ENCODE results near the gene SLC44A1.
A peak's percentile ranks its signal among the peaks of the same experiment; 100 is the strongest.

SLC44A1 gene

DNA sequence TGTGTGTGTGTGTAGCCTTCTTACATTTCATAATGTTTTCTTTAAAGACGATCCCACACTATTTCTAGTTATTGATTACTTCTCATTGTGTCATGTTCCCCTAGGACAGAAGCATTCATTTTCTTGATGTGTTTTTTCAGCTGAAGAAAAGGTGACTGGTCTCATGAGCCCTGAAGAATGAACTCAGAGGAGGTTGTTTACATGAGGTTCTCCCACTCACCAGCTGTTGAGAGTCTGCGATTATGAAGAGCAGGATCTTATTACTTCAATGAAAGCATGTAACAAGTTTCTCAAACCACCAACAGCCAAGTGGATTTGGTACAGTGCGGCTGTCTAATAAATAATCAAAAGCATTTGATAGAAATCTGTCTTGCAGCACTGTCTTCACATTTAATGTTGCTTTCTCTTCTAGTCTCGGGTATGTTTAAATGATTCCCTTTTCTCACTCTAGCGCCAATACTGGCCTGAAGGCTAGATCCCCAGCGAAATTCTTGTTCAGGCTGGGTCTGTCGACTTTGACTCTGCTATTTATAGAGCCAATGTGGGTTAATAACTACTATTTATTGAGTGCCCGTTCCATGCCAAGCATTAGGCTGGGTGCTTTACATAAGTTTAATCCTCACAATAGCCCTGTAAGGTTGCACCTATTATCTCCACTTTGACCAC, 193.8 kb downstream of the SLC44A1 start:
- DNase-seq = no peak

DNA sequence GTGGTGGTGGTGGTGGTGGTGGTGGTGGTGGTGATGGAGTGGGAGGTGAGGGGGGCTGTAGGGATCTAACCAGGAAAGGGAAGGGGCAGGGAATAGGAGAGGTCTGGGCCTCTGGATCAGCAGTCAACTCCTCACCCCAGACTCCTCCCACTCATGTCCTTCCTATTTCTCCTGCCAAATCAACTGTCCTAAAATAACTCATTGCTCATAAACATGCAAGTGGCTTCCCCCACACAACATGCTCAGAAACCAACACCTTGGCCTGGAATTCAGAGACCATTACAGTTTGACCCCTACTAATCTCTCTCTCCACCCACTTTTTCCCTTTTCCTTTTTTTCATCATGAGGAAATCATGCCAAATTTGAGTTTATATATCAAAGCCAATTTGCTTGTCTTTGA, 195.0 kb downstream of the SLC44A1 start:
- DNase-seq = no peak

DNA sequence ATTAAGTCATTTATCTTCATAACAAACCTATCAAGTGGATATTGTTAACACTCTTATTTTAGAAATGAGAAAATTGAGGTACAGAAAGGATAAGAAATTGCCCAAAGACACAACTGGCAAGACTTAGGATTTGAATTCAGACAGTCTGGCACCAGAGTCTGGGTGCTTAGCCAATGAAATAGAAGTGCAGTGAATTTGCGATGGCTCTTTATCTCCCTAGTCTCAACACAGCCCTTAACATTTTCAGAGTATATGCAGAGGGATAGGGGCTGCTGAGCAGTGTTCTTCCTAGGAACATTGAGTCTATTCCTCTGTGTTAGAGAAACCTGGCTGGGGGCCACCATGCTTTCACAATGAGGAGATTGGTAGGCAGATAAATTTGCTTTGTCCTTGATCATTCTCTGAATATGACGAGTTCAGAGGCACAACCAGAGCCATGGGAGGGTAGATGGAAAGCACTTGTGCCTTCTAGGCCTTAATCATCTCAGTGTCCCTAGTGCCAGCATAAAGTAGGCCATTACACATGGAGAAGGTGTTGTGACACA, 197.2 kb downstream of the SLC44A1 start:
- no peak for DNase-seq

DNA sequence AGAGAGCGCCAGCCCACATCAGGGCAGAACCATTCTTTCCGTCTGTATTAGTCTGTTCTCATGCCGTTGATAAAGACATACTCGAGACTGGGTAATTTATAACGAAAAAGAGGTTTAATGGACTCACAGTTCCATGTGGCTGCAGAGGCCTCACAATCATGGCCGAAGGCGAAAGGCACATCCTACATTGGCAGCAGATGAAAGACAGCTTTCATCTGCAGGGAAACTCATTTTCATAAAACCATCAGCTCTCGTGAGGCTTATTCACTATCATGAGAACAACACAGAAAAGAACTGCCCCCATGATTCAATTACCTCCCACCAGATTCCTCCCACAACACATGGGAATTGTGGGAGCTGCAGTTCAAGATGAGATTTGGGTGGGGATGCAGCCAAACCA, 198.7 kb downstream of the SLC44A1 start:
- no peak for DNase-seq

DNA sequence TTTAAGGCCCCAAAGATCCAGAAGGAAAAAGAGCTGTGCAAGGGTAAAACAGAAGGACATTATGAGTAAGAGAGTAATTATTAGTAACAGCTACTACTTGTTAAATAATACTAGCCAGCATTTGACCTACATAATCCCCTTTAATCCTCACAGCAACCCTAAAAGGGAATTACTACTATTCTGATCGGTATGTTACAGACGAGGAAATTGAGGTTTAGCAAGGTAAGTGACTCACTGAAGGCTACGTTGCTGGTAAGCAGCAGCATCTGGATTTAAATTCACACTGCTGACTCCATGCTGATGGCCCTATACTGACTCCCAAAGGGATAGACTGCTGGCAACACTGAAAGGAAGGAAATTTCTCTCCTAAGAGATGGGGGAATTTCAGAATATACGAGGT, 199.7 kb downstream of the SLC44A1 start:
- DNase-seq = no peak

DNA sequence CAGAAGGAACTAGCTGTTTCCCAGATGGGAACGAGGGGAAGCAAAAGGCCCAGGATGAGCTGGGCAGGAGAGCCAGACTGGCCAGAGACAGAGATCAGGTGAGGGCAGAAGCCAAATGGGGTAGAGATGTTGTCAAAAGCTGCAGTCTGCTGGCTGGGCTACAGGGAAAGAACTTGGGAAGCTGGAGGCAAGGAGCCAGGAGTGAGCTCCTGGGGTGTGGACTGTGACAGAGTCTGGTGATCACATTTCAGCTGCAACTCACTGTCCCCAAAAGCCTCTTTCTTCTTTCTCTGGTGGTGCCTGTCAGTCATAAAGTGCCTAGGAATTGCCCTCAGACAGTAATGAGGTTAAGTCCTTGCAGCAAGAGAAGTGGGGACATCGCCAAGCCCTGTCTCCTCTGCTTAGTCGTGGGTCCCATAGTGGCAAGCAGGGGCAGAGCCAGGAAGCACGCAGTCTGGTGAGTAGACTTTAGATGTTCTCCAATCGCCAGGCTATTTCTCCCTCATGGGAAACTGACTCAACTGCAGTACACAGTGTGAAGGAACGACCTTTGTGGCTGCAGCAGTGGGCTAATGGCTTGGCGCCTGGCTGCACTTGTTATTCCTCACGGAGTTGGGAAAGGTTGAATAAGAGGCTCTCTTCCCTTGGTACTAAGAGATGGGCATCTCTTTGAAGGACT, 200.9 kb downstream of the SLC44A1 start:
- DNase-seq = peak; percentile 28

DNA sequence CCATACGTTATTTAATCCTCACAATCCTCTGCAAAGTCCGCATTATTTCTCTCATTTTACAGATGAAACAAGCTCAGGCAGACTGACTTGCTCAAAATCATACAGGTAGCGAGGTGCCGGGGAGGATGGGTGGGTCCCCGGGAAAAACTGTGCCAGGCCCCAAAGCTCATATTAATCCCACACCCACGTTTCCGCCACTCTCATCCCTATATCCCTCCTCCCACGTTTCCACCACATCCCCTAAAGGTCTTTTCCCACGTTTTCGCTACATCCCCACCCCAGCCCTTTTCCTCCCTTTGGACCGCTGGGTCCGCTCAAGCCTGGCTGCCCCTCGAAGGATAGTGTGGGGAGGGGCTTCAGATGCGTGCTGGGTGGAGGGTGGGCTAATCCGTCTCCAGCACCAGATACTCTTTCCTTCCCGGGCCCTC, 202.9 kb downstream of the SLC44A1 start:
- DNase-seq = no peak

DNA sequence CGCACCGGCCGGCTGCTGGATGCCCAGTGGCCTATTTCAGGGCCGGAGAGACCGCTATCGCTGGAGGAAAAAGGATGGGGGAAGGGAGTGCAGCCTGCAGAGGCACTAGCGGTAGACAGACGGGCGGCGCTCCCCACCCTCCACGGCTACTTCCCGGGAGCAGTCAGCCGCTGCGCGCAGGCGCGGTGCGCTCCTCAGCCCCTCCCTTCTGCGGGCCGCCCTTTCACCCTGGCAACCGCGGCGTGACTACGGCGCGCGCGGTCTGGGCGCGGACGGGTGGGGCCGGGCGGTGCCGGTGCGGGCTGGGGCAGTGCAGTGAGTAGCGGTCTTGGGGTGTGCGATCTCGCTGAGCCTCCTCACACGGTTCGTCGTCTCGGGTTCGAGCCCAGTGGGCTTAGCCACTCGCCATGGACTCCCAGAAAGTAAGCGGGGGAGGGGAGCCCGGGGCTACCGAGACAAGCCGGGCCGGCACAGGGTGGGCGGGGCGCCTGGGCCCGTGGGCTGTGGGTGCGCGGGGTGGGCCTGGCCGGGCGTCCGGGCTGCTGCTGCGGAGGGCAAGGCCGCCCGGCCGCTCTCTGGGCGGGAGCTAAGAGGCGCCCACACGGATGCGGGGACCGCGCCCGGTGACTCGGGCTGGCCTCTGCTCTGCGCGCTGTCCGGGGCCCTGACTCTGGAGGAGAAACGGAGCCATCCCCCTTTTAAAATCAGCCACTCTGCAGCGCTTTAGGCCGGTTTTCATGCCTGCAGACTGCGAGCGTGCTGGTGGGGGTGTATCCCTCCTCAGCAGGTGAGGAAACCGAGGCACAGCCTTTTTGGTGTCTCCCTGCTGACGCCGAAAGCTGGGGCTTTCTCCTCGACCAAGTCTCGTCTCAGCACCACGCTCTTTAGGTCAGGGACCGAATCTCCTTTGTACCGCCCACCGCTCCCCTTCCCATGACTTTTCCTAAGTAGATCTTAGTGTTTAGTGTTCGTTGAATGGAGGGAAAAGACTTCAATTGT, 203.7 kb downstream of the SLC44A1 start, which contains the start of gene FSD1L:
TSS of gene FSD1L (plus strand) at position 221 of the 999 bp plus-strand sequence. CDS start at position 408, 187 bp downstream.
- peak; percentile 94 for DNase-seq

DNA sequence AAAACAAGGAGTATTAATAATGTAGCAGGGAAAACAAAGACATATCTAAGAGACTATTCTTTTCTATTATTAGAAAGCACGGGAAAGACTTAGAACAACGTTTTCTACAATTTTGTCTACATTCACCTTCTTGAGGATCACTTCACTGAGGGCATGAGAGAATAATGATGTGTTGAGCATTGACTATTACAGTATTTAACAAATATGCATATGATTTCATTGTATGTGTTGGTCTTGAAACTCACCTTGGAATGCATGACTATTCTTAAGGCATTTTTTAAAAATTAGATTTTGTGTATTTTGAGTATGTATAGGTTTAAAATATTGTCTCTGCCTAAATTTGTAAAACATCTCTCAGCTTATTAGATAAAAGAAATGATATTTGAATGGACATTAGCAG, 204.6 kb downstream of the SLC44A1 start:
- no peak for DNase-seq

DNA sequence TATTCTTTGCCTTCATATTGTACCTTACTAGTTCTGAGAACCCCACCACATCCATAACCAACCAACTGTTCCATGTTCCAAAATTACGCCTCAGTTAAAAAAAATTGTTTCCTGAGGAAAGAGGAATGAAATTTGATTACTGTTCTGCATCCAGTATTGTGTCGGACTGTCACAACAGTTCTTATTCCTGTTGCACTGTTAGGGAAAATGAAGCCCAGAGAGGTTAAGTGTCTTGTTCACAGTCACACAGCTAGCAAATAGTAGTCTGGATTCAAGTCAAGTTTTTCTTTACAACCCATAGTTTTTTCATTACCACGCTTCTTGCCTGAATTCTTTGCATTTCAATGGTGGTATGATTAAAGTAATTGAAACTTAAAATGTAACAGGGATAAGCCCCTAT, 207.7 kb downstream of the SLC44A1 start:
- no peak for DNase-seq

DNA sequence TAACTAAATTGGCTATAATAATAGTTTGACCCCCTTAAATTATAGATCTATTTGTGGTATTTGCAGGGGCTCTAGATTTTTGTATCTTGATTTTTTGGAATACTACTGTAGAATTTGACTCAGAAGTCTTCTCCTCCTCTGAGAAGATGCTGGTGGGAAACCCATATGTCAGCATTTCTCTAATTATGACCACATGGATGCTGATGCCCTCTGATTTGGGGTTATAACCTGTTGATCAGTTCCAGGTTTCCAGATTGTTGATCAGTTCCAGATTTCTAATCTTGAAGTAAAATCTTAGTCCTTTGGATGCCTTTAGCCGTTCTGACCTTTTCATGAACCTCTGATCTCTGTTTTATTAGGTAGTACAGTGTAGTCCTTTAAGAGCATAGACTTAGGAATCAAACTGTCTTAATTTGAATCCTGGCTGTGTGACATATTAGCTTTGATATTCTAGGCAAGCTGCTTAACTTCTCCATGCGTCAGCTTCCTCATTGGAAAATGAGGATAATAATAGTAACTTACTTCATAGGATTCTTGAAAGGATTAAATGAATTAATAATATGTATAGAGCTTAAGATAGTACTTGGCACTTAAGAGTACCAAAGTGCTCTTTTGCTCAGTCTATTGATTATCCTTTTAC, 211.5 kb downstream of the SLC44A1 start:
- no peak for DNase-seq

DNA sequence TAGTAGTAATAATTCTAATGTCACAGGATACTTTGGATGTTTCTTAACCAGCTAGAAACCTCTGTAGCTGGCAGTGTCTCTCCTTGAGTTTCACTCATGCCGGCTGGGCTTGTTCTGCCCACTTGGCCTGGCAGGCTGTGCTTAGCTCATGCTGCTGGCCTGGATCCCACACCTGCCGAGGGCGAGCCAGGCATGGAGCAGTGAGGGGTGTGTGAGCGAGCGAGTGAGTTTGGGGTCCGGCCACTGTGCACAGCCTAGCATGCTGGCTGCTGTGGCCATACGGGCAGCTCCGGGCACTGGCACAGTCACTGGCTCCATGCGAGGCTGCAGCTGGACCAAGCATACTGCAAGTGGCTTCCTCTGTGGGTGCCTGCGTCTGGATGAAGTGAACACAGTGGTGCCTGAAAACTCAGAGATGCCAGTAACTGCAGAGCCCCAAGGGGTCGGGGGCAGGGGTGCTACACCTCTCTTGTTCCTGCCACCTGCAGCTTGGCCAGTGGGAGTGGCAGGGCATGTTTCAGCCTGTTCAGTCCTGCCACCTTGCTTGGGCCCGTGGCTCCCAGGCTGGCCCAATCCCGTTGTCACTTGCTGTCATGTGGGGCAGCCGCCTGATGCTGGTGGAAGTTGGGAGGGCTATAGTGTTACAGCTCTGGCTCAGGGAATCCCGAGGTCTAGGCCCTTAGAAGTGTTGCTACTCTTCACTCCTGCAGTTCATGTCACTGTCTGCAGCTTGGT, 213.3 kb downstream of the SLC44A1 start:
- peak; percentile 43 for DNase-seq

DNA sequence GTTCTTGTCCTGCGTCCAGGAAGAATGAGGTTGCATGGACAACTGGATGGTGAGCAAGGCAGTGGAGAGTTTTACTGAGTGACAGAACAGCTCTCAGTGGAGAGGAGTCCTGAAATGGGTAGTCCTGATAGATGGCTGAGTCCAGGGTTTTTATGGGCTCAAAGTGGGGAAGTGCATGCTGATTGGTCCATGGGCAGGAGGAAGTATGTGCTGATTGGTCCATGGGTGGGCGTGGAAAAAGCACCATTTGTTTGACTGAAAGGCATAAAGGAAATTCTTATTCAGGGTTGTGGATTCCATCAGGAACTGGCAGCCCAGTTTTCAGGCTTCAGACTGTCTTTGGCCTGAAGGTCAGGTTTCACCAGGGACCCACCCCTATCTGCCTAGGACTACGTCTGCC, 214.0 kb downstream of the SLC44A1 start:
- no peak for DNase-seq

DNA sequence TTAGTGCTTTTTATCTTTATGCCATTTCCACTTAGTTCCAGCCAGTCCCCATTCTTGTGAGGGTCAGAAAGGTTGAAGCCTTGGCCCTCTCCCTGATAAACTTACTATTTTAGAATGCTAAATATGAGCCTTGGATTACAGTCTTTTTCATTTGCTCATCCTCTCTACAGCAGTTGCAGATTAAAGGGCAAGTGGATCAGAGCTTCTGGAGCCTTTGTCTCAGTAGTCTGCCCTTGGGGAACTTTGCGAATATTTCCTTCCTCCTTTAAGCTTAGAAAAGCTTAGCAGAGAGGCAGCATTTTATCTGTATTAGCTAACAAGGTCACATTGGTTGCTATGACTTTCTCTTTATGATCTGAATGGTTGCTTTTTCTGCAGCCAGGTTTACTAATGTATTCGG, 214.9 kb downstream of the SLC44A1 start:
- DNase-seq = no peak

DNA sequence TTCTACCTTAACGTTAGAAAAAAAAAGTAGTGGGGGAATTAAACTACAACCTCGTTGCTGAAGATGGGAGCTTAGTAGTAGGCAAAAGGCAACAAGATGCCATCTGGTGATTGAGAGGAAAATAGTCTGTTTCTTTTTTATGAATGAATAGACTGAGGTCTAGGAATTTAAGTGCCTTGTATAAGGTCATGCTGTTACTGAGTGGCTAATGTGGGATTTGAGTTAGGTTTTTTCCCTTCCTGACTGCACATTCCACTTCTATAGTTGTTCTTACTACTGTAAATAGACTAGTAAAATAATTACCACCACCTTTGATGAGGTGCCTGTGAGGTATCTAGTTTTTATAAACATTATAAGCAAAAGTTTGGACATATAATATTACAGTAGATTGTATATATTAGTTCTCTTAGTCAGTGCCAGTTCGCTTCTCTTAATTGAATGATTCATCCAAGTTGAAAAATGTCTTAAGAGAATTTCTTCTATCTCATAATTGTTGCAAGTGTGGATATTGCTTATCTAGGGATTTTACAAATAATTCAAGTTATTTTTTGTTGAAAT, 222.5 kb downstream of the SLC44A1 start:
- no peak for DNase-seq

DNA sequence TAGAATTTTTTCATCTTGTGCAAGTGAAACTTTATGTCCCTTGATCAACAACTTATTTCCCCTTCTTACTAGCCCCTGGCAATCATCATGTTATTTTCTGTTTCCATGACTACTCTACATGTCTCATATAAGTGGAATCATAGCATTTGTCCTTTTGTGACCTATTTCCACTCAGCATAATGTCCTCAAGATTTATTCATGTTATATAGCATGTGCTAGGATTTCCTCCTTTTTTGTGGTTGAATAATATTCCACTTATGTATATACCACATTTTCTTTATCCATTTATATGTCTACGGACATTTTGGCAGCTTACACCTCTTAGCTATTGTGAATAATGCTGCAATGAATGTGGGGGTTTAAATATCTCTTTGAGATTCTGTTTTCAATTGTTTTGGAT, 224.4 kb downstream of the SLC44A1 start:
- no peak for DNase-seq

DNA sequence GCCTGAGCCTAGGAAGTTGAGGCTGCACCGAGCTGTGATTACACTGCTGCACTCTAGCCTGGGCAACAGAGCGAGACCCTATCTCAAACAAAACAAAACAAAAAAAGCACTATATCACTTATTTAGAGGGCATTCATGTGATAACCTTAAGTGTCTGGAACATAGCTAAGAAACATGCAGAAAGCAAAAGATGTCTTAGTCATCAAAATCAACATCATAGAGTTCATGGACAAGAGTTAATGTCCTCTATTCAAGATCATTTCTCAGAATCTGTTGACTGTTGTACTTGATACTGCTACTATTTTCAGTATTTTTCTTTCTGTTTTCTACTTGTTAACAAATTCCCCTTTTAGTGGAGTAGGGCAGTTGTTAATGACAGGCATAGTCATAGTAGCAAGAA, 228.8 kb downstream of the SLC44A1 start:
- DNase-seq = no peak

DNA sequence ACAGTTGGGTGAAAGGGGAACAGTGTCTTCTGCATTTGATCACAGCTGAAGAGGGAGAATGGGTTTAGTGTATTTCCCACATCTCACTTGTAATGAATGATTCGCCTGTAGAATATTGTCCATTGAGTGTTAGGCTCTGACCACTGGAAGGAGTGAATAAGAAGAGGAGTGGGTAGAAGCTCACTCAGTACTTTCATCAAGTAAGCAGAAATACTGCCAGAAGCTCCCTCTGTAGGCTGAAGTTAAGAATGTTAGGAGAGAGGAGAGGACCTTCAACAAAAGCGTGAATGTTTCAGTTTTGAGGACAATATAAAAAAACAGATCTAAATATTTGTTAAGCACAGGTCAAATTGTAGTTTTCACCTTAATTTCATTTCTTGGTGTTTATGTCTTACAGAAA, 230.9 kb downstream of the SLC44A1 start:
- DNase-seq = no peak

DNA sequence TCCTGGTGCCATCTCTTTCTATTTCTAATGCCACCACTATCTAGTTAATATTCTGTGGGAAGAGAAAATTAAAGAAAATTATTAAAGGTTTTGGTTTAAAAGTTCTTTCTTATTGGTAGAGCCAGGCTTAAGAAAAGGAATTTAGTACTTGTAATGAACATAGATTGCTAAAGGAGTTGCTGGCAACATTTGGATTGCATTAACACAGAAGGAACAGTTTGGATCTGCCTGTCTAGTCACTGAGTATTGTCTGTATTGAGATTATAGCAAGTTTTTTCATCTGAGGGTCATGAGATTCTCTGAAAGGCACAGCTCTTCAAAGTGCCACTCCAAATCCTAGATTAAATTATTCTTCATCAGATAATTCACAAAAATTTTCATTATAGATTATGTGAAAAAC, 235.4 kb downstream of the SLC44A1 start:
- no peak for DNase-seq

DNA sequence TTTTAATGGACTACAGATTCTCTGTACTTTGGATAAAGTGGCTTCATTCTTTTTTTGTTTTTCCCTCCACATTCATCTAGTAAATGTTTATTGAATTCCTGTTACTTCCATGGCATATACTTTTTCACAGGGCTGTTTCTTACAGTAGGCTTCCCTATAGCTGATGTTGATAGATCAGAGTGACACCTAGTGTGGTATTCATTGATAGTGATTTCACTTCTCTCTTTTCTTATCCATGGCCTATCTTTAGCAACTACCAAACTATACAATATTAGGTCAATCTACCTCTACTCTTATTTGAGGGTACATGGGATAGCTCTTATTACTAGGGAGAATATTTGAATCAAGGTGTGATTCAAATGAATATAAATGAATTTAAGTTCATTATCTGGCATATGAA, 239.2 kb downstream of the SLC44A1 start:
- no peak for DNase-seq

DNA sequence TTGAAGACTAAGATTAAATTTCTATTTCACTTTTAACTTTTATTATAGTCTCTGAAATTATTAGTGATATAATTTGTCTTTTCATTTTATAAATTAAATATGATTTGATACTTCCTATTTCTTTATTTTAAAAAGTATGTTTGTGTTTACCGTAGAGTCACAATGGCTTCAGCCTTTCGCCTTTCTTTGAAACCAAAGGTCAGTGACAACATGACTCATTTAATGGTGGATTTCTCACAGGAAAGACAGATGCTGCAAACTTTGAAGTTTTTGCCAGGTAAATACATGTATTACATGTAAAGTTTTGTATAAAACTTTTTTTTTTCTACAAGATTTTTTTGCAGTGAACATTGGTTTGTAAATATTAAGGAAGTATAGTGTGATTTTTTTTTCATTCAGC, 239.8 kb downstream of the SLC44A1 start:
- no peak for DNase-seq

DNA sequence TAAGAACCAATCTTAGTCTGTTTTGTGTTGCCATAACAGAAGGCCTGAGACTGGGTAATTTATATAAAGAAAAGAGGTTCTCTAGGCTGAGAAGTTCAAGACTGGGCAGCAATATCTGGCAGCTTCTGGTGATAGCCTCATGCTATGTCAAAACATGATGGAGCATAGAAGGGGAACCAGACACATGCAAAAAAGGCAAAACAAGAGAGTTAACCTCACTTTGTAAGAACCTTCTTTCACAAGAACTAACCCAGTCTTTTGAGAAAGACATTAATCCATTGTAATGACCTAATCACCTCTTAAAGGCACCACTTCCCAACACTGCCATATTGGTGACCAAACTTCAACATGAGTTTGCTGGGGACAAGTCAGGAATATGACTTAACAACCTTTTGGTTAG, 240.7 kb downstream of the SLC44A1 start:
- DNase-seq = no peak

All from femur (tissue), 1 donor.